ENCODE data around the gene ETFA.

DNA sequence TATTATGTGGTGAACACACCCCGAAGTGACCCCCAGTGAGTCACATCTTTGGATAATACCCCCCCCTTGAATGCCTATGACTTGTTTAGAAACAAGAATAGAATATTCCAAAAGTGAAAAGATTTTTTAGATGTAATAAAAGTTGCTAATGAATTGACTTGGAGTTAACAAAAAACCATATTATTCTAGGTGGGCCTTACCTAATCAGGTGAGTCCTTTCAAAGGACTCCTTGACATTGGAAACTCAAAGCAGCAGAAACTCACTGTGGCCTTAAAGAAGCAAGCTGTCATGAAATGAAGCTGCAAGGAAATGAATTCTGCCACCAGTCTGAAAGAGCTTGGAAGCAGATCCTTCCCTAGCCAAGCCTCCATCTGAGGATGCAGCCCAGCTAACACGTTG is 14.4 kb upstream of the ETFA start:
- TF ChIP-seq POLR2A (IDR thresholded peaks at IDR 0.05; ENCODE audit: low read length) (no peak), GATA1 (IDR thresholded peaks at IDR 0.05; ENCODE audit: low read depth, low read length) (no peak)

Measured in erythroblast (primary cell).